DOHH2 (cell line): Measurements from ENCODE around the gene KDM2A.

ENCODE experiments used
- CTCF ChIP-seq: fragments of 200-600 bp; sonication (generic); IDR thresholded peaks from one replicate; pipeline ENCODE4 v1.5.1; 2014; ENCODE audit warnings: antibody characterized with exemption, mild to moderate bottlenecking, low read depth, low read length; ENCODE audit not compliant: poor library complexity, severe bottlenecking
- EZH2phosphoT487 ChIP-seq: fragments of 200-600 bp; sonication (generic); IDR thresholded peaks from 2 replicates; pipeline ENCODE4 v1.6.1; 2017; ENCODE audit warnings: borderline replicate concordance, mild to moderate bottlenecking, antibody characterized with exemption, low read length, moderate library complexity, mixed read lengths

DNA sequence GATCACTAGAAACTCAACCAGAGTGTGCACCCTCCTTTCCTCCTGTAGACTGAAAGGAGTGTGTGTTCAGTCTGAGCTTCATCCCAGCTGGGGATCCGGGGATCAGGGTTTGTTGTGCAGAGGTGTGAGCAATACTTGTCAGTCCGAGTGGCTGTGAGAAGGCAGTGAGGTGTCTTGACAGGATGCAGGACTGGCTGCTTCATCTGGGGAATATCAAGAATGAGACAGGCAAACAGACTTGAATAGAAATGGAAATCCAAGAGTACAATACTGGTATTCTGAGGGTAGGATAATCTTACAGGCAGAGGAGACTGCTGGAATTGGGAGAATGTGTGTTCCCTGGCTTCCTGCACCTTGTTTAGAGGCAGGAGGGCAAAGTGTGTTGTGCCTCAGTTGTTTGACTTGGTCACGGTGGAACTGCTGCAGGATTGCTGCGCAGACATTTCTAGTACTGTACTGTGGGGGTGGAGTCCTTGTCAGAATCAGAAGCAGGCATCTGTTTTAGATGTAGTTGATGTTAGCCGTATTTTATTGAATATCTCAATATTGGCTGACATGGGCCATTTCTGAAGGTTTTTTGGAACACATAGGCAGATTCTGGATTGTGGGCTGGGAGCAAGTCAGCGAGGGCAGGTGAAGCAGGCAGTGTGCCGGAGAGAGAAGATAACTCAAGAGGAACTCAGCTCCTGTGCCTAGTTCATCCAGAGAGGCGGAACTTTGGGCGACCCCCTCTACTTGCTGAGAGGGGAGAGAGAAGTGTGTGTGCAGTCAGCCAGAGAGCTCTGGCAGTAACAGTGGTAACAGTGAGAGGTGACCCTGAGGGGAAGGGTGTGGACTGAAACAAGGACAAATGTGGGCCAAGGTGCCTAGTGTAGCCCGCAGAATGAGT lies 120.1 kb downstream of the KDM2A start:
- TF ChIP-seq CTCF (no peak), EZH2phosphoT487 (no peak)
